Activated CD4-positive, alpha-beta T cell treated with anti-CD3 and anti-CD28 coated beads for 36 hours (primary cell): ENCODE results near the gene FTO. TPM values are rescaled to one million over a fixed set of nuclear protein-coding genes. Genes with fewer than 3 reads are reported as not detected.

ENCODE experiments used
- ATAC-seq: fragments of 200-7000 bp; cut with Tn5 transposase; one replicate; pipeline ENCODE4 v1.10.0; 2021; ENCODE audit warnings: mild to moderate bottlenecking, moderate library complexity
- CTCF ChIA-PET: fragments of 350-600 bp; sonication (Branson Sonifier 250); formaldehyde crosslinking; loops from one replicate; lab custom pipeline; 2021; ENCODE audit warnings: antibody characterized with exemption; lab: Charles Lee
- POLR2A ChIA-PET: fragments of 350-600 bp; sonication (Branson Sonifier 250); formaldehyde crosslinking; loops from one replicate; lab custom pipeline; 2021; ENCODE audit warnings: antibody characterized with exemption, inconsistent platforms; lab: Charles Lee
- DNase-seq: peaks from one replicate; pipeline ENCODE4 v3.0.0-alpha.2; 2020
- H3K27ac Mint-ChIP-seq: one replicate; pipeline ENCODE4 v1.8.0; 2021; ENCODE audit warnings: mixed read lengths
- H3K27me3 Mint-ChIP-seq: one replicate; pipeline ENCODE4 v1.8.0; 2021; ENCODE audit warnings: mixed read lengths
- H3K36me3 Mint-ChIP-seq: one replicate; pipeline ENCODE4 v1.8.0; 2021; ENCODE audit warnings: low read depth, mixed read lengths
- H3K4me1 Mint-ChIP-seq: one replicate; pipeline ENCODE4 v1.8.0; 2021; ENCODE audit warnings: mixed read lengths
- H3K4me3 Mint-ChIP-seq: one replicate; pipeline ENCODE4 v1.8.0; 2021; ENCODE audit warnings: mild to moderate bottlenecking, moderate library complexity, mixed read lengths
- H3K9me3 Mint-ChIP-seq: one replicate; pipeline ENCODE4 v1.8.0; 2021; ENCODE audit warnings: low read depth, mixed read lengths
- intact Hi-C, 2 experiments: fragments of 100-400 bp; cut with DNase I in 1 of 2; cut with micrococcal nuclease in 1 of 2; formaldehyde crosslinking; loops; one replicate each; pipeline versions ENCODE4 v1.14.2 to v1.15.1; 2022 to 2024; cut with DNase I, micrococcal nuclease
- total RNA-seq, 2 experiments: library from RNA; stranded (reverse); gene quantifications; one replicate each; pipeline ENCODE4 v1.2.3, GENCODE V29; 2021

Gene FTO
- 10 to 100 TPM; 50.9 to 57.6 TPM for total RNA-seq

DNA sequence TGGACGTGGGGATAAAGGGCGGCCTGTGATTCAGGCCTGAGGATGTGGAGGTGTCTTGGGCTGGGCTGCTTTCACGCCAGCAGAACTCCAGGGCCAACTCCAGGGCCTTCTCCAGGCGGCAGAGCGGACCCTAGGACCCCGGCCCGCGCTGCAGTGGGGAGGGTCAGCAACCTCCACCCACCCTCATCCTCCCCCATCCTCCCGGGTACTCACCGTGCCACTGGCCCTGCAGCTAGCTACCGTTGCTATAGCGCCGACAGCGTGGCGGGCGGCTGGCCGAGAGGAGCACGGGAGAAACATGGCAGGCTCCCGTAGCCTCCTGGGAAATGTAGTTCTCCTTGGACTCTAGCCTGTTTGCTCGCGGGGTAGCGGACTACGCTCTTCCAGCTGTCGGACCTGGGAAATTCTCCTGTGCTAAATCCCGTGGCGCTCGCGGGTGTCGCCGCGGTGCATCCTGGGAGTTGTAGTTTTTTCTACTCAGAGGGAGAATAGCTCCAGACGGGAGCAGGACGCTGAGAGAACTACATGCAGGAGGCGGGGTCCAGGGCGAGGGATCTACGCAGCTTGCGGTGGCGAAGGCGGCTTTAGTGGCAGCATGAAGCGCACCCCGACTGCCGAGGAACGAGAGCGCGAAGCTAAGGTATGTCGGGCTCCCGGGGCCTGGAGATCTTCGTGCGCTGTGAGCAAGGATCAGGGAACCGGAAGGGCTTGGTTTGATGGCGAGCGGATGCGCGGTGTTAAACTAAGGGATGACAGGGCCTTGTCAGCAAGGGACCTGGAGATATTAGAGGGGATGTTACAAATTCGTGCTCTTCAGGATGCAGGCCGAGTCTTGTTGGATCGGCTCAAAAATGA, at the start of gene FTO, which contains the start of gene RPGRIP1L:
Gene FTO (plus strand): TSS at position 567 of the 855 bp plus-strand sequence.
Gene RPGRIP1L (minus strand): TSS at position 270 of the 855 bp plus-strand sequence. CDS start 3,136 bp downstream, outside the sequence.
- POLR2A ChIA-PET = interaction anchor here (1.3 kb wide), 1 partner anchor 39 kb away, joined by 3 read pairs; no protein-coding TSS in a partner anchor
- intact Hi-C loops = loop anchor here (1.0 to 10.0 kb wide), 12 partner anchors 39 to 1225 kb away; partner anchors contain the start of genes AKTIP (in 2 of the 2), CHD9 (in 1 of the 2), CHD9NB (in 1 of the 2) and RBL2 (in 1 of the 2)
- H3K4me3 Mint-ChIP-seq = peak within 1 kb of the TSS; percentile 96
- DNase-seq = peak; percentile 99
- H3K9me3 Mint-ChIP-seq = peaks cover 1% of the 10 kb centered on the region
- H3K27ac Mint-ChIP-seq = peak within 1 kb of the TSS; percentile 97
- CTCF ChIA-PET = interaction anchor here (0.7 to 1.8 kb wide), 10 partner anchors 8 to 219 kb away, joined by 3 to 6 read pairs (median 3); no protein-coding TSS in a partner anchor
- peaks cover 35% of the 10 kb centered on the region for H3K4me1 Mint-ChIP-seq
- peak; percentile 98 for ATAC-seq
- H3K27me3 Mint-ChIP-seq = no peaks in the 10 kb centered on the region
- H3K36me3 Mint-ChIP-seq = peaks cover 11% of the 10 kb centered on the region

DNA sequence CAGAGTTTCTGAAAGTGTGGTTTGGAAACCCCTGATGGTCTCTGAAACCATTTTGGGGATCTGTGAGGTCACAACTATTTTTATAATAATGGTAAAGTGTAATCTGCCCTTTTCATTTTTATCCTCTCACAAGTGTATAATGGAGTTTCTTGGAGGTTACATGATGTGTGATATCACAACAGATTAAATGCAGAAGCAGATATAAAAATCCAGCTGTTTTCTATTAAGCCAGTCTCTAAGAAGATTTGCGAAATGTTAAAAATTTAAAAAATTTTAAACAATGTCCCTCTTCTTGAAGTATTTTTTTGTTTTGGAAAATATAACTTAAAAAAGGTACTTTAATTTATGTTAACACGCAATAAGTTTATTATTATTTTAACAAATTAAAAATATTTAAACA, 49.0 kb upstream of the FTO start:
- ChIA-PET CTCF (interaction anchor here (1.0 kb wide), 1 partner anchor 10 kb away, joined by 3 read pairs; no protein-coding TSS in a partner anchor), POLR2A (no interaction called here)
- Mint-ChIP-seq H3K36me3 (peaks cover 28% of the 10 kb centered on the region), H3K27ac (no peak overlapping the region), H3K9me3 (no peaks in the 10 kb centered on the region), H3K27me3 (no peaks in the 10 kb centered on the region), H3K4me1 (no peaks in the 10 kb centered on the region), H3K4me3 (no peak overlapping the region)
- intact Hi-C loops = no loop called here
- DNase-seq = no peak
- no peak for ATAC-seq

DNA sequence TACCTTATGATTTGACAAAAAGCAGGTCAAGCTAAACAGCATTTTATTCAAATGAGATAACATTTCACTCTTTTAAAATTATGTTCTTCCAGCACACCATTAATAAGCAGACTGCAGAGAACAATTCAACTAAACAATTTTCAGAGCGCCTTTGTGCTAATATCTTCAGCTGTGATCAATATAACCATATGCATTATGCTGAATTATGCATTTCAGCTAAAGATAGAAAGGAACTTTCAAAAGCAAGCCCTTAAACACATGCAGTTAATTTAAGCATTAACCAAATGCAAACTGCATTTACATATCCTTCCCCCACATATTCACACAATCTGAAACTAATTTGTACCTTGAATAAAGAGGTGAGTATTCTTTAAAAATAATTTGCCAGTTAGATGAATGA, 41.9 kb upstream of the FTO start:
- Mint-ChIP-seq H3K4me3 (no peak overlapping the region), H3K4me1 (peaks cover 16% of the 10 kb centered on the region), H3K27me3 (no peaks in the 10 kb centered on the region), H3K27ac (no peak overlapping the region), H3K9me3 (no peaks in the 10 kb centered on the region), H3K36me3 (peaks cover 4% of the 10 kb centered on the region)
- intact Hi-C loops = no loop called here
- ATAC-seq = no peak
- CTCF ChIA-PET = interaction anchor here (0.9 kb wide), 1 partner anchor 10 kb away, joined by 3 read pairs; no protein-coding TSS in a partner anchor
- POLR2A ChIA-PET = no interaction called here
- no peak for DNase-seq

- ATAC-seq (peak; percentile 99), DNase-seq (peak; percentile 58)
- Mint-ChIP-seq H3K9me3 (no peaks in the 10 kb centered on the region), H3K27ac (no peak overlapping the region), H3K36me3 (no peaks in the 10 kb centered on the region), H3K4me3 (no peak overlapping the region), H3K27me3 (no peaks in the 10 kb centered on the region), H3K4me1 (peaks cover 16% of the 10 kb centered on the region)
- POLR2A ChIA-PET = interaction anchor here (0.6 to 1.0 kb wide), 3 partner anchors 38 to 183 kb away, joined by 3 to 4 read pairs (median 3); partner anchors contain the start of gene RPGRIP1L
- CTCF ChIA-PET = interaction anchor here (0.8 to 1.8 kb wide), 4 partner anchors 8 to 39 kb away, joined by 3 to 6 read pairs (median 4); partner anchors contain the start of gene FTO
- intact Hi-C loops = loop anchor here (1.0 to 2.0 kb wide), 2 partner anchors 38 to 130 kb away; partner anchors contain the start of gene RPGRIP1L (in 1 of the 2)
Measured at GRCh38 chr16:53664724-53665345, 39.1 kb upstream of the FTO start.

DNA sequence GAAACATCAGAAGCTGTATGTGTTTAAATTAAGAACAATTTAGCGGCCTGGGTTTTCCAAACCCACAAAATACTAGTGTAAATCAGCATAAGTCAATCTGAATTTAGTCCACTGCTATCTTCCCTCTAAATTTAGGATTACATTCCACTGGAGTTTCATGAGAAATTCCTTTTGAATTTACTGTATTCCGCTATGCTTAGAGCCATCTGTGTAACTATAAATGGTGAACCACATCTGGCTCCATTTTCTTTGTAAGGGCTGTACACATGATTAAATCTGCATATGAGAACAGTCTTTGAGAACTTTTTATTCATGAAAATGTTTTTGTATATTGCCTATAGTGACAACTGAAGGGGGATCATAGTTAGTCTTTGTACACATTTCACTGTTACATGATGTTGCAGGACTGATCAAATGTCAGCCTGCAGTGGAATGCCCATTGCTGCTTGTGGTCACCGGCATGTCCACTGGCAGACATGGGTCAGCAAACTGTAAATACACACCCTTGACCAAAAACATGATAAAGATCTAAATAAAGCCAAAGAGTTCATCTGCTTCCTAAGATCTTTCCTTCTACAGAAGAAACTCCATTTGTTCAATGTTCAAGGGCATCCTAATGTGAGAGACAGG, 37.1 kb upstream of the FTO start:
- Mint-ChIP-seq H3K4me1 (peaks cover 16% of the 10 kb centered on the region), H3K9me3 (no peaks in the 10 kb centered on the region), H3K36me3 (no peaks in the 10 kb centered on the region), H3K27me3 (no peaks in the 10 kb centered on the region), H3K27ac (no peak overlapping the region), H3K4me3 (no peak overlapping the region)
- CTCF ChIA-PET = interaction anchor here (0.7 kb wide), 1 partner anchor 108 kb away, joined by 3 read pairs; no protein-coding TSS in a partner anchor
- POLR2A ChIA-PET = no interaction called here
- DNase-seq = no peak
- no peak for ATAC-seq
- intact Hi-C loops = no loop called here

GRCh38 chr16:53668869-53669268, 35.1 kb upstream of the FTO start:
- intact Hi-C loops = no loop called here
- no peaks in the 10 kb centered on the region for H3K36me3 Mint-ChIP-seq
- H3K9me3 Mint-ChIP-seq = no peaks in the 10 kb centered on the region
- H3K4me3 Mint-ChIP-seq = no peak overlapping the region
- CTCF ChIA-PET = no interaction called here
- H3K27ac Mint-ChIP-seq = no peak overlapping the region
- POLR2A ChIA-PET = no interaction called here
- H3K27me3 Mint-ChIP-seq = no peaks in the 10 kb centered on the region
- ATAC-seq (no peak), DNase-seq (no peak)
- H3K4me1 Mint-ChIP-seq = peaks cover 16% of the 10 kb centered on the region

DNA sequence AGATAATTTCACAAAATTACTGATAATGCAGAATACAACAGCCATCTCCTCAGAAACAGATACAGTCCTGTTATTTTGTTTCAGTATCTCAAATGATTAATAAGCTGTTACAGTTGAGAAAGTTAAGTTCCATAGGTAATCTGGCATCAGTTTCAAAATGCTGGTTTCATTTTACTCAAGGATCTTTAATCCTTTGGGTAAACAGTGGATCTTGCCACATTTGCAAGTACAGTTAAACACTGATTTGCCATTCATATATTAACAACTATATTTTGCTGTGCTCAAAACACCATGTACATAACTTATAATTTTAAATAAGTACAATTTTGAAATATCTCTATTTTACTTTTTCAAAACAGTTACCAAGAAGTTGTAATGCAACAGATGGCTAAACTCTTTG, 31.5 kb upstream of the FTO start:
- Mint-ChIP-seq H3K9me3 (no peaks in the 10 kb centered on the region), H3K4me3 (no peak overlapping the region), H3K36me3 (no peaks in the 10 kb centered on the region), H3K27me3 (no peaks in the 10 kb centered on the region), H3K27ac (no peak overlapping the region), H3K4me1 (no peaks in the 10 kb centered on the region)
- intact Hi-C loops = no loop called here
- CTCF ChIA-PET = interaction anchor here (0.7 to 1.0 kb wide), 2 partner anchors 123 to 127 kb away, joined by 3 read pairs; no protein-coding TSS in a partner anchor
- DNase-seq = no peak
- ATAC-seq = no peak
- POLR2A ChIA-PET = no interaction called here

GRCh38 chr16:53673189-53673588, 30.8 kb upstream of the FTO start:
- Mint-ChIP-seq H3K27me3 (no peaks in the 10 kb centered on the region), H3K27ac (no peak overlapping the region), H3K4me1 (no peaks in the 10 kb centered on the region), H3K4me3 (no peak overlapping the region), H3K36me3 (no peaks in the 10 kb centered on the region), H3K9me3 (no peaks in the 10 kb centered on the region)
- DNase-seq (no peak), ATAC-seq (no peak)
- intact Hi-C loops = no loop called here
- CTCF ChIA-PET = no interaction called here
- POLR2A ChIA-PET = no interaction called here

DNA sequence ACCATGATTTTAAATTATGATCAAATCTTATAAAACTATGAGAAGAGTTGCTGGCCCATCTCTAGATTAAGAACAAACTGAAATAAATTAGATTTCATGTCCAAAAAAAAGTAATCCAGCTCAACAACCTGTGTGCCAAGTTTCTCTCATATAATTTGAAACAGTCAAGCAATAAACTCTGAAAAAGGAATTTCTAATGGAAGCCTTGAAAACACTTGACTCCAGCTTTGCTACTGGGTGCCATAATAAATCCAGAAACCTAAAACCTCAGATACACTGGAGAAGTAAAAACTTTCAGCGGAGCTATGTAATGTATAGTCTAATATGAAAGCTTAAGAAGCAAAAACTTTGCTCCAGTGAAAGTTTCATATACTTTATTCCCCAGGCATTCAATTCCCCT, 25.8 kb upstream of the FTO start:
- no peaks in the 10 kb centered on the region for H3K27me3 Mint-ChIP-seq
- no peak overlapping the region for H3K4me3 Mint-ChIP-seq
- no peaks in the 10 kb centered on the region for H3K4me1 Mint-ChIP-seq
- no peak overlapping the region for H3K27ac Mint-ChIP-seq
- POLR2A ChIA-PET = no interaction called here
- intact Hi-C loops = no loop called here
- CTCF ChIA-PET = interaction anchor here (0.6 to 1.4 kb wide), 3 partner anchors 12 to 65 kb away, joined by 3 to 6 read pairs (median 3); no protein-coding TSS in a partner anchor
- peaks cover 6% of the 10 kb centered on the region for H3K36me3 Mint-ChIP-seq
- H3K9me3 Mint-ChIP-seq = no peaks in the 10 kb centered on the region
- DNase-seq = no peak
- no peak for ATAC-seq

DNA sequence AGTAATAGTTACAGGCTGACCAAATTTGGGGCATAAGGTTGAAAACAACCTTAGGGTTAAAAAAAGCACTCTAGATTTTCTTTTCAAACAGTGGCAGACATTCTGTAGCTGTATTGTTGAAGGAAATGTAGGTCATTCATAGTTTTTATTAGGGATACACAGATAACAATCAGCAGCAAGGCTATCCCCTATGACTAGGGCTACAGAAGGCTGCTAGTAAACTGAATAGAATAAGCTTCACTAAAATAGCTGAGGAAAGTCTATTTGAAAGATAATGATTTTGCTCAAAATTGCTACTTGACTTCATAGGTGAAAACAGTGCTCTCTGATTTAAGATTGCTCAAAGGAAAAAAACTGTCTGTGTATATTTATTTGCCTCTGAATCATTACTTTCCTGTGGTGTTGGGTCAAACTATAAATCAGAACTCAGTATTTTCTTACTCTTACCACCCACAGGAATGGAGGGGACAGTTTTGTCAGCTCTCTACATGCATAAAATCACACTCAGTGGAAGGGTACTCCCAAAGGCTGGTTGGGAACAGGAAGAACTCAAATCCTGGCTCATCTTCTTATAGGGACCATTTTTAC, 25.1 kb upstream of the FTO start:
- Mint-ChIP-seq H3K9me3 (no peaks in the 10 kb centered on the region), H3K27ac (no peak overlapping the region), H3K4me1 (no peaks in the 10 kb centered on the region), H3K4me3 (no peak overlapping the region), H3K27me3 (no peaks in the 10 kb centered on the region), H3K36me3 (peaks cover 13% of the 10 kb centered on the region)
- intact Hi-C loops = no loop called here
- ATAC-seq (no peak), DNase-seq (no peak)
- CTCF ChIA-PET = interaction anchor here (0.6 to 1.4 kb wide), 2 partner anchors 14 to 64 kb away, joined by 3 to 6 read pairs; no protein-coding TSS in a partner anchor
- POLR2A ChIA-PET = no interaction called here
